Bronchial epithelial cell (primary cell): ENCODE results near the gene C9orf152. TPM values are rescaled to one million over a fixed set of nuclear protein-coding genes. Genes with fewer than 3 reads are reported as not detected.
"Not testable (repeated sequence)": the region's sequence is repeated elsewhere in the genome, so short reads cannot be mapped to it uniquely, and the experiment has no call there.

Experiments
- DNase-seq: peaks from one replicate; pipeline ENCODE4 v3.0.0-alpha.2; 2010; ENCODE audit warnings: low read depth
- FAIRE-seq: peaks from 2 replicates; lab custom pipeline; 2011; peaks lifted over from hg19 to GRCh38; lab: Jason Lieb, UNC
- H3K27me3 ChIP-seq: 2 replicates; pipeline ENCODE4 v1.5.1; 2011; ENCODE audit warnings: low read length; ENCODE audit not compliant: control insufficient read depth, insufficient read depth
- H3K36me3 ChIP-seq: 2 replicates; pipeline ENCODE4 v1.5.1; 2011; ENCODE audit warnings: low read length; ENCODE audit not compliant: control insufficient read depth, insufficient read depth
- H3K4me3 ChIP-seq: 2 replicates; pipeline ENCODE4 v1.5.1; 2011; ENCODE audit warnings: mild to moderate bottlenecking, low read depth, low read length, control low read depth
- total RNA-seq: library from RNA; depleted of rRNA; stranded (reverse); fragments of >200 nt; gene quantifications from 2 replicates; pipeline ENCODE4 v1.2.1, GENCODE V29; 2014
- TF ChIP-seq, protein P1 (sequence below): IDR thresholded peaks from 2 replicates; pipeline ENCODE4 v1.5.1; 2011; ENCODE audit warnings: mild to moderate bottlenecking, moderate library complexity, low read length, control low read depth, inconsistent platforms; ENCODE audit not compliant: insufficient read depth, severe bottlenecking

The C9orf152 gene
- total RNA-seq, 1 donor from 2014 or later, result under 0.01 TPM

- Histone ChIP-seq H3K27me3 (no peaks in the 10 kb centered on the region), H3K4me3 (peak overlapping the region; percentile 94), H3K36me3 (peaks cover 7% of the 10 kb centered on the region)
- FAIRE-seq, result no peak
- DNase-seq, result no peak
- TF ChIP-seq, protein P1, sequence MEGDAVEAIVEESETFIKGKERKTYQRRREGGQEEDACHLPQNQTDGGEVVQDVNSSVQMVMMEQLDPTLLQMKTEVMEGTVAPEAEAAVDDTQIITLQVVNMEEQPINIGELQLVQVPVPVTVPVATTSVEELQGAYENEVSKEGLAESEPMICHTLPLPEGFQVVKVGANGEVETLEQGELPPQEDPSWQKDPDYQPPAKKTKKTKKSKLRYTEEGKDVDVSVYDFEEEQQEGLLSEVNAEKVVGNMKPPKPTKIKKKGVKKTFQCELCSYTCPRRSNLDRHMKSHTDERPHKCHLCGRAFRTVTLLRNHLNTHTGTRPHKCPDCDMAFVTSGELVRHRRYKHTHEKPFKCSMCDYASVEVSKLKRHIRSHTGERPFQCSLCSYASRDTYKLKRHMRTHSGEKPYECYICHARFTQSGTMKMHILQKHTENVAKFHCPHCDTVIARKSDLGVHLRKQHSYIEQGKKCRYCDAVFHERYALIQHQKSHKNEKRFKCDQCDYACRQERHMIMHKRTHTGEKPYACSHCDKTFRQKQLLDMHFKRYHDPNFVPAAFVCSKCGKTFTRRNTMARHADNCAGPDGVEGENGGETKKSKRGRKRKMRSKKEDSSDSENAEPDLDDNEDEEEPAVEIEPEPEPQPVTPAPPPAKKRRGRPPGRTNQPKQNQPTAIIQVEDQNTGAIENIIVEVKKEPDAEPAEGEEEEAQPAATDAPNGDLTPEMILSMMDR, result no peak
Measured at GRCh38 chr9:110254500-110254899, 46.5 kb upstream of the C9orf152 start.

DNA sequence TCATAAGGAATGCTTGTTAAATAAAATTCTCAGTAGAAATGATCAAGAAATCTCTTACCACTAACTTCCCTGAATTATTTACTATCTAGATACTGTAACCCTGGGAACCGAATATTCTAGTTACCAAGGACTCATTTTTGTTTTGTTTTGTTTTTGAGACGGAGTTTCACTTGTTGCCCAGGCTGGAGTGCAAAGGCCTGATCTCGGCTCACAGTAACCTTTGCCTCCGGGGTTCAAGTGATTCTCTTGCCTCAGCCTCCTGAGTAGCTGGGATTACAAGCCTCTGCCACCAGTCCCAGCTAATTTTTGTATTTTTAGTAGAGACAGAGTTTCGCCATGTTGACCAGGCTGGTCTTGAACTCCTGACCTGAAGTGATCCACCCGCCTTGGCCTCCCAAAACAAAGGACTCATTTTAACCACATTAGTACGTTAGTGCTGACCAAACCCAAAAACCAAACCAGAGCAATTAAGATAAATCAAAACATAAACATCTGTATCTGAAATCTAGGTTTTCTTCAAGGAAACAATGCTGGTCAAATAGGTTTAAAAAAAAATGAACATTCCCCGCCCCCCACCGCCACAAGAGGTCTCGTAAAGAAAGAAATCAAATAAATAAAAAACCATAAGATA is 44.7 kb upstream of the C9orf152 start:
- TF ChIP-seq, protein P1, result no peak
- H3K4me3 ChIP-seq, result no peak overlapping the region
- DNase-seq (no peak), FAIRE-seq (no peak)
- no peaks in the 10 kb centered on the region for H3K27me3 ChIP-seq
- peaks cover 10% of the 10 kb centered on the region for H3K36me3 ChIP-seq

GRCh38 chr9:110251770-110252169 is 43.8 kb upstream of the C9orf152 start:
- not testable (repeated sequence) for H3K27me3 ChIP-seq, FAIRE-seq, H3K36me3 ChIP-seq, DNase-seq, H3K4me3 ChIP-seq

DNA sequence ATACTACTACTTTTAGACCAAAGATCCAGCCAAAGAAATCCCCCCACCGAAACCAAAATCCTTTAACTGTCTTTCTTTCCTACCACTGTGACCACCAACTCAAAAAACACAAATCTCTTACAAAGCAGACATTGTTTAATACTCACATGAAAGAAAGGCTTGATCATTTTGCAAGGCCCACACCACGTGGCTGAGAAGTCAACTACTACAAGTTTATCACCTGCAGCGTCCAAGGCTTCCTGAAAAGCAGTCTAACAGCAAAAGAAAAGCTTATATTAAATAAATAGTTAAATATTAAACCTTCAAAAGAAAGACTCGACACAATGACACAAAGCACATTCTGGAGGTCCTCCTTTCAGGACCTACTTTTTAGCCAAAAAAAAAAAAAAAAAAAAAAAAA is 43.3 kb upstream of the C9orf152 start:
- FAIRE-seq, result no peak

GRCh38 chr9:110249603-110250002 is 41.6 kb upstream of the C9orf152 start:
- TF ChIP-seq, protein P1, result no peak
- H3K36me3 ChIP-seq, result peaks cover 16% of the 10 kb centered on the region
- H3K4me3 ChIP-seq, result no peak overlapping the region
- DNase-seq (no peak), FAIRE-seq (no peak)
- no peaks in the 10 kb centered on the region for H3K27me3 ChIP-seq

More for the DNA sequence above, 43.3 kb upstream of the C9orf152 start:
- peaks cover 12% of the 10 kb centered on the region for H3K36me3 ChIP-seq
- no peaks in the 10 kb centered on the region for H3K27me3 ChIP-seq
- TF ChIP-seq, protein P1, result no peak
- no peak overlapping the region for H3K4me3 ChIP-seq
- no peak for DNase-seq

DNA sequence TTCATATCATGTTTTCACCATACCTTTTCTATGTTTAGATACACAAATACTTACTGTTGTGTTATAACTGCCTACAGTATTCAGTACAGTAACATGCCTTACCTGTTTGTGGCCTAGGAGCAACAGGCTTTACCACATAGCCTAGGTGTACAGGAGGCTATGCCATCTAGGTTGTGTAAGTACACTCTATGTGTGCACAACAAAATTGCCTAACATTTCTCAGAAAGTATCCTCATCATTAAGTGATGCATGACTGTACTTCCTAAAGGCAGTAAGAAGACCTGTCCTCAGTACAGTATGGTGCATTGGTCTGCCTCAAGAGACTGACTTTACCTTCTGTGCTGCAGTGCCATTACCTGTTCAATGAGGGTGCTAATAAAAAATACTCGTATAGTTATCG is 40.4 kb upstream of the C9orf152 start:
- Histone ChIP-seq H3K27me3 (no peaks in the 10 kb centered on the region), H3K4me3 (no peak overlapping the region), H3K36me3 (peaks cover 16% of the 10 kb centered on the region)
- DNase-seq, result peak; percentile 69
- no peak for FAIRE-seq
- TF ChIP-seq, protein P1, result no peak
